Upper lobe of left lung (tissue), 4 donors: Measurements from ENCODE around the gene RTTN.

Experiments used
- CTCF ChIP-seq, 6 experiments: fragments of 450-650 bp in 4 of 6; fragments of 200-600 bp in 2 of 6; sonication (generic) in 2 of 6; IDR thresholded peaks; one replicate each; pipeline ENCODE4 v1.5.1; 2016 to 2019; ENCODE audit warnings: antibody characterized with exemption in 6 of 6
- POLR2A ChIP-seq, 4 donors: fragments of 450-650 bp; IDR thresholded peaks; one replicate each; pipeline ENCODE4 v1.5.1; 2016 to 2017; ENCODE audit warnings: antibody characterized with exemption in 4 of 4, mild to moderate bottlenecking in 2 of 4

DNA sequence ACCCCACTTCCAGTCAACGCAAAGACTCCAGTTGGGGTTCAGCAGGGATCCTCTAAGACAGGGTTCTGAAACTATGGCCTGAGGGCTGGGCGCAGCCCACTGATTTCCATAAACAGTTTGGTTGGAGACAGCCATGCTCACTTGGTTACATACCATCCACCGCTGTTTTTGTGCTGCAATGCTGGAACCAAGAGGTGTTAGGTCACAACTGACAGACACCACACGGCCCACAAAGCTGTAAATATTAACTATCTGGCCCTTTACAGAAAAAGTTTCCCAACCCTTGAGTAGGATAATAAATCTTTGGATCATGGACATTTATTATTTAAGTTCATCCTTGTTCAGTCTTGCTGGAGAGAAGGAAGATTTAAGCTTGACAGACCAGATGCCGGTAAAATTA is 249.4 kb downstream of the RTTN start:
- no peak for TF ChIP-seq POLR2A (IDR thresholded peaks at IDR 0.05)
- TF ChIP-seq CTCF (IDR thresholded peaks at IDR 0.05) = no peak
